CD4-positive, alpha-beta T cell (primary cell): ENCODE data around the gene GTF2IRD1. TPM values are rescaled to one million over a fixed set of nuclear protein-coding genes. Genes with fewer than 3 reads are reported as not detected.
"Not testable (repeated sequence)": the region's sequence is repeated elsewhere in the genome, so short reads cannot be mapped to it uniquely, and the experiment has no call there.

Experiments used
- ATAC-seq: fragments of 200-7000 bp; cut with Tn5 transposase; one replicate; pipeline ENCODE4 v1.10.0; 2022; ENCODE audit warnings: mild to moderate bottlenecking; ENCODE audit not compliant: poor library complexity
- CTCF ChIA-PET: fragments of 350-600 bp; sonication (Branson Sonifier 250); formaldehyde crosslinking; loops from one replicate; lab custom pipeline; 2021; ENCODE audit warnings: antibody characterized with exemption, inconsistent platforms; lab: Charles Lee
- POLR2A ChIA-PET: fragments of 350-600 bp; sonication (Branson Sonifier 250); formaldehyde crosslinking; loops from one replicate; lab custom pipeline; 2021; ENCODE audit warnings: antibody characterized with exemption, inconsistent platforms; lab: Charles Lee
- DNase-seq, 14 experiments: peaks; one replicate each; pipeline ENCODE4 v3.0.0-alpha.2; 2013 to 2020; ENCODE audit warnings: mixed read lengths in 2 of 14
- H3K27ac ChIP-seq, 2 donors: one replicate each; pipeline versions ENCODE4 v1.5.1 to v1.7.0; 2013; ENCODE audit warnings: low read length in 2 of 2, low read depth in 1 of 2, mild to moderate bottlenecking in 1 of 2
- H3K27me3 ChIP-seq, 2 experiments: 1 replicate in 1 of 2; 2 replicates in 1 of 2; pipeline versions ENCODE4 v1.6.1 to v1.7.0; 2013; ENCODE audit warnings: low read length in 2 of 2, control low read depth in 1 of 2, mild to moderate bottlenecking in 1 of 2, moderate library complexity in 1 of 2; ENCODE audit not compliant: insufficient read depth in 2 of 2, control insufficient read depth in 1 of 2
- H3K36me3 ChIP-seq: one replicate; pipeline ENCODE4 v1.6.1; 2013; ENCODE audit warnings: low read length, control low read depth; ENCODE audit not compliant: insufficient read depth
- H3K4me1 ChIP-seq: one replicate; pipeline ENCODE4 v1.6.1; 2013; ENCODE audit warnings: low read length, control low read depth; ENCODE audit not compliant: insufficient read depth
- H3K4me3 ChIP-seq: one replicate; pipeline ENCODE4 v1.5.1; 2013; ENCODE audit warnings: mild to moderate bottlenecking, low read length, moderate library complexity
- H3K9me3 ChIP-seq, 2 experiments: 1 replicate in 1 of 2; 2 replicates in 1 of 2; pipeline versions ENCODE4 v1.6.1 to v1.7.0; 2013; ENCODE audit warnings: low read length in 2 of 2, mild to moderate bottlenecking in 2 of 2, control low read depth in 1 of 2, moderate library complexity in 1 of 2; ENCODE audit not compliant: control insufficient read depth in 1 of 2, insufficient read depth in 1 of 2
- H3K27ac Mint-ChIP-seq: one replicate; pipeline ENCODE4 v1.8.0; 2020; ENCODE audit warnings: mixed read lengths
- H3K27me3 Mint-ChIP-seq: one replicate; pipeline ENCODE4 v1.8.0; 2021; ENCODE audit warnings: mixed read lengths
- H3K36me3 Mint-ChIP-seq: one replicate; pipeline ENCODE4 v1.8.0; 2021; ENCODE audit warnings: low read depth, mixed read lengths
- H3K4me1 Mint-ChIP-seq: one replicate; pipeline ENCODE4 v1.8.0; 2021; ENCODE audit warnings: low read depth, mixed read lengths
- H3K4me3 Mint-ChIP-seq: one replicate; pipeline ENCODE4 v1.8.0; 2020; ENCODE audit warnings: mild to moderate bottlenecking, mixed read lengths
- H3K9me3 Mint-ChIP-seq: one replicate; pipeline ENCODE4 v1.8.0; 2020; ENCODE audit warnings: mixed read lengths
- CTCF ChIP-seq: fragments of 200-600 bp; IDR thresholded peaks from one replicate; pipeline ENCODE4 v1.8.0; 2022; ENCODE audit warnings: antibody characterized with exemption, mild to moderate bottlenecking
- intact Hi-C, 2 experiments: fragments of 100-400 bp; cut with DNase I in 1 of 2; cut with micrococcal nuclease in 1 of 2; formaldehyde crosslinking; loops; one replicate each; pipeline versions ENCODE4 v1.15.1 to v1.9.0; 2023 to 2025; cut with DNase I, micrococcal nuclease
- total RNA-seq, 174 experiments: library from RNA in 2 of 174; stranded (reverse) in 2 of 174; gene quantifications; one replicate each; pipeline ENCODE4 v1.2.3 and lab custom pipeline; 2021 to 2026

GTF2IRD1 gene
- total RNA-seq, 2 experiments from 2014 or later: 0.74 to 1.2 TPM

GRCh38 chr7:74496272-74496671 lies 42.6 kb downstream of the GTF2IRD1 start:
- no peak overlapping the region for H3K27ac ChIP-seq
- no peaks in the 10 kb centered on the region for H3K27me3 ChIP-seq
- no peak overlapping the region for H3K4me3 Mint-ChIP-seq
- DNase-seq (no peak), ATAC-seq (no peak)
- H3K4me1 ChIP-seq: no peaks in the 10 kb centered on the region
- intact Hi-C loops: no loop called here
- no peaks in the 10 kb centered on the region for H3K36me3 Mint-ChIP-seq
- CTCF ChIA-PET: no interaction called here
- no peaks in the 10 kb centered on the region for H3K36me3 ChIP-seq
- no peaks in the 10 kb centered on the region for H3K4me1 Mint-ChIP-seq
- POLR2A ChIA-PET: no interaction called here
- H3K4me3 ChIP-seq: no peak overlapping the region
- H3K9me3 Mint-ChIP-seq: no peaks in the 10 kb centered on the region
- no peaks in the 10 kb centered on the region for H3K27me3 Mint-ChIP-seq
- peaks cover 0 to 4% of the 10 kb centered on the region in 2 experiments for H3K9me3 ChIP-seq
- no peak for TF ChIP-seq CTCF
- no peak overlapping the region for H3K27ac Mint-ChIP-seq

- POLR2A ChIA-PET, H3K4me1 Mint-ChIP-seq, H3K4me1 ChIP-seq, DNase-seq, intact Hi-C loops, CTCF ChIA-PET, H3K4me3 ChIP-seq, H3K4me3 Mint-ChIP-seq, H3K27me3 Mint-ChIP-seq, H3K9me3 ChIP-seq, H3K36me3 ChIP-seq, H3K27me3 ChIP-seq, H3K27ac Mint-ChIP-seq, H3K27ac ChIP-seq, H3K36me3 Mint-ChIP-seq, H3K9me3 Mint-ChIP-seq, ATAC-seq: not testable (repeated sequence)
Observed at GRCh38 chr7:74496773-74497172, 43.1 kb downstream of the GTF2IRD1 start.

GRCh38 chr7:74498354-74498753 lies 44.6 kb downstream of the GTF2IRD1 start:
- no peak overlapping the region for H3K27ac Mint-ChIP-seq
- H3K4me3 Mint-ChIP-seq: no peak overlapping the region
- H3K27ac ChIP-seq: no peak overlapping the region
- DNase-seq (no peak), ATAC-seq (no peak)
- H3K4me3 ChIP-seq: no peak overlapping the region
- no peak for TF ChIP-seq CTCF
- H3K9me3 Mint-ChIP-seq: no peaks in the 10 kb centered on the region
- POLR2A ChIA-PET: no interaction called here
- no peaks in the 10 kb centered on the region for H3K27me3 ChIP-seq
- H3K27me3 Mint-ChIP-seq: no peaks in the 10 kb centered on the region
- no peaks in the 10 kb centered on the region for H3K36me3 ChIP-seq
- no peaks in the 10 kb centered on the region for H3K9me3 ChIP-seq
- CTCF ChIA-PET: no interaction called here
- H3K4me1 Mint-ChIP-seq: no peaks in the 10 kb centered on the region
- intact Hi-C loops: no loop called here
- H3K4me1 ChIP-seq: no peaks in the 10 kb centered on the region
- no peaks in the 10 kb centered on the region for H3K36me3 Mint-ChIP-seq

GRCh38 chr7:74498996-74499834 lies 45.5 kb downstream of the GTF2IRD1 start:
- Histone ChIP-seq H3K9me3 (no peaks in the 10 kb centered on the region), H3K4me3 (no peak overlapping the region), H3K27me3 (no peaks in the 10 kb centered on the region), H3K4me1 (no peaks in the 10 kb centered on the region), H3K36me3 (no peaks in the 10 kb centered on the region), H3K27ac (no peak overlapping the region)
- Mint-ChIP-seq H3K4me3 (no peak overlapping the region), H3K9me3 (no peaks in the 10 kb centered on the region), H3K36me3 (no peaks in the 10 kb centered on the region), H3K4me1 (no peaks in the 10 kb centered on the region), H3K27me3 (no peaks in the 10 kb centered on the region), H3K27ac (no peak overlapping the region)
- POLR2A ChIA-PET: no interaction called here
- intact Hi-C loops: no loop called here
- TF ChIP-seq CTCF: no peak
- ATAC-seq: no peak
- no peak for DNase-seq
- CTCF ChIA-PET: no interaction called here
